GM18907 (cell line): ENCODE data around the gene DUSP15.
"Not testable (repeated sequence)": the region's sequence is repeated elsewhere in the genome, so short reads cannot be mapped to it uniquely, and the experiment has no call there.

ENCODE experiments used
- ATAC-seq: cut with Tn5 transposase; IDR thresholded peaks from one replicate; pipeline ENCODE4 v1.9.1; 2021; ENCODE audit warnings: mild to moderate bottlenecking, moderate library complexity; ENCODE audit not compliant: unreplicated experiment

DUSP15 gene

DNA sequence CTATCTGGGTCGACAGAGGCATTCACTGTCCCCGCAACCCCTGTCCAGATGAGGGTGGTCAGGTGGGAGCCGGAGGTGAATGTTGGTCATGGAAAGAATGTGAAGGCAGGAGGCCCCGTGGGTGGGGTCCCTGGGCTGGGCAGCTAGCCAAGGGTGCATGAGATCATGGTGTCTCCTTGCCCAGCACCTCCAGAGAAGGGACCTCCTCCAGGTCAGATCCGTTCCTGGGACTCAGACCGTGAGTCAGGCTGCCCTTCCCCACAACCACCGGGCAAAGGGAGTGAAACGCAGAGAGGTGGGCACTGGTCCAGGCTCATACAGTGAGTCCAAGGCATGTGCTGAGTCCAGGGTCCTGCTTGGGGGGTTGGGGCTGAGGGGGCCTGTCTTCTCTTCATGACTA, 28.4 kb downstream of the DUSP15 start:
- ATAC-seq = no peak

DNA sequence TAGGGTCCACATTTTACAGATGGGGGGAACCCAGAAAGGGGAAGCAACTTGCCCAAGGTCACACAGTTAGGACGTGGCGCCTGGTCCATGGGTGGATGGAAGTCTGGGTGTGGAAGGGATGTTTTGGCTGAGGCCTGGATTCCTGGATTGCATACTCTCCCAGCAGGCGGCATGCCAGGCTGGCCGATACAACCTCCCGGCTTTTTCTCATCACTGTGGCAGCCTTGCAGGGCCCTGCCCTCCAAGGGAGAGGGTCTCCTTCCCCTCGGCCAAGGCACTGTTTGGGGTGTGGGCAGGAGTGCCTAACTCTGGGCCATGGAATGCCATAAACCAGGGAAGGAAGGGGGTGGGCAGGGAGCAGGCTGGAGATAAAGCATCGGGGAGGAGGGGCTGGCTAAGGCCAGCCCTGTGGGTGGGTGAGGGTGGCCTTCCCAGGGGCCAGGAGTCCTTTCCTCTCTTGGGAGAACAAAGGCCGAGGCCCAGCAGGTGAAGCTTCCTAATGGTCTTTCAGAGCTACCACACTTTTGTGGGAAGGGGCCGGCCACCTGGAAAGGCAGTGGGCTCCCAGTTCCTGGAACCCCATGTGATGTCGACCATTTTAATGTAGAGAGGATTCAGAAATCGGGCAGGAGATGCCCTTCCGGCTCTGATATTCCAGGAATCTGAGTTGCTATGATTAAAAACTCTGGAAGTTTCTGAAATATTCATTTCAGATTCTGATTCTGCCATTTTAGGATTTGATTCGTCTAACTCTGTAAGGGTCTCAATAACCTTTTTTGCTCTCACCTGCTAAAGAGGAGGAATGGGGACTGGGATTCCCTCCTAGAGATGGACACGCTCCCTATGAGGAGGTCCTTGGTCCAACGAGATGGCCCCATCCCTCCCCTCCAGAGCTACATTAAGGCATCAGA, 29.2 kb downstream of the DUSP15 start:
- ATAC-seq = no peak

DNA sequence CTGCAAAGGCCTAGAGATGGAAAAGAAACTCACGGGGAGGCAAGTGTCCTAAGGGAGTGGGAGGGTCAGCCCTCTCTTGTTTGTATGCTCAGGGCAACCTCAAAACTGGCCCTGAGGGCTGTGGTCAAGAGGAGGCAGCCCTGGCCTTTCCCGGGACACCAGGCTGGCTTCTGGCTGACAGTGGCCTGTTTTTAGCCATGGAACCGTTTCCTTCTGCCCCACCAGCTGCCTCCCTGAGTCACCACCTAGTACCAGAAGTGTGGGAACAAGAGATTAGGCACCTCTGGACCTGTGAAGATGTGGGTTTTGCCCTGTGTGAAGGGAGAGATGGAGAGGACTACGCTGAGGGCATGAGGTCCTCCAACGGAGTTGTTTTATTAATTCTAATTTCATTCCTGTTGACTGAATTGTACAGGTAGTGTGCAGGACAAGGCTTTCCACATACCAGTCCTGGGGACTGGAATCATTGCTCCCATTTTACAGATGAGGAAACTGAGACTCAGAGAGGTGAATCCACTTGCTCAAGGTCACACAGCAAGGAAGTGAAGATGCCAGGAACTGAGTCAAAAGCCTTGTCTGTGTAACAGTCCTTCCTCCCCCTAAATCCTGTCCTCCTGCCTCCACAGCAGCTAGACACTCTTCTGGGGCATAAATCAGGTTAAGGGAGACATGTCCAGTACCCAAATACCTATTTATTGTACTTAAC, 30.4 kb downstream of the DUSP15 start:
- no peak for ATAC-seq

DNA sequence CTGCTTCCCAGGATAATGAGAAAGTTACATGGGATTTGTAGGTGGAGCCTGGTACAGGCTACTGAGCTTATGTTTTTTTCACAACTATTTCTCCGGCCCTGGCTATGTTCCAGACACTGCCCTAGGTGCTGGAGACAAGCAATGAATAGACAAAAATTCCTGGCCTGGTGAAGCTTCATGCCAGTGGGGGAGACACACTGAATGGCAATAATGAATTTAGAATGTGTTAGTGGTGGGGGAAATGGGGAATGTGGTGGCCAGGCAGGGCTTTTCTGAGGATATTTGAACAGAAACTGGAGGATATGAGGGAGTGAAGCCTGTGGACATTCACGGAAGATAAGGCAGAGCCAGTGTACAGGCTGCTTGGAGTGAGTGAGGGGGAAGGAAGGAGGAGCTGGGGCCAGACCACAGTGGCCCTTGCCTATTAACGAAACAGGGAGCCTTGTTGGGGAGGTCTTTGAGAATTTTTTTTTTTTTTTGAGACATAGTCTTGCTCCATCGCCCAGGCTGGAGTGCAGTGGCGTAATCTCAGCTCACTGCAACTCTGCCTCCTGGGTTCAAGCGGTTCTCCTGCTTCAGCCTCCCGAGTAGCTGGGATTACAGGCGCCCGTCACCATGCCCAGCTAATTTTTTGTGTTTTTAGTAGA, 31.6 kb downstream of the DUSP15 start:
- no peak for ATAC-seq

DNA sequence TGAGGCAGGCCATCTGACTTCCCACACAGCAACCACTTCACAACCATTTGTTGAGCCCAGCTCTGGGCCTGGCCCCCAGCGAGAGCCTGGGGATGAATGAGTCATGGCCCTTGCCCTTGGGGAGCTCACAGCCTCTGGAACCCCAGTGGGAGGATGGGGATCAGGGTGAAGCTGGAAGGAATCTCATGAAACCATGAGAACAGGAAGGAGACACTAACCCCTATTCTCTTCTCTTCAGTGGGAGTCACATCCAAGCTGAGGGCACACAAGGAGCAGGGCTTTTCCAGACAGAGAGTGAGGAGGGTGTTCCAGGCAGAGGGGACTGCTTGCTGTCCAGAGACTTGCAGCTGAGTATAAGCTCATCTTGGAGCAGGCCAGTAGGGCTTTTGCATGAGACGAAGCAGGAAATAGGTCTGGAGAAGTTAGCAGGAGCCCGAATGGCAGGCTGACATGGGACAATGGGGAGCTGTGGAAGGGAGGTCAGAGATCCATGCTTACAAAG, 32.4 kb downstream of the DUSP15 start:
- ATAC-seq = no peak

DNA sequence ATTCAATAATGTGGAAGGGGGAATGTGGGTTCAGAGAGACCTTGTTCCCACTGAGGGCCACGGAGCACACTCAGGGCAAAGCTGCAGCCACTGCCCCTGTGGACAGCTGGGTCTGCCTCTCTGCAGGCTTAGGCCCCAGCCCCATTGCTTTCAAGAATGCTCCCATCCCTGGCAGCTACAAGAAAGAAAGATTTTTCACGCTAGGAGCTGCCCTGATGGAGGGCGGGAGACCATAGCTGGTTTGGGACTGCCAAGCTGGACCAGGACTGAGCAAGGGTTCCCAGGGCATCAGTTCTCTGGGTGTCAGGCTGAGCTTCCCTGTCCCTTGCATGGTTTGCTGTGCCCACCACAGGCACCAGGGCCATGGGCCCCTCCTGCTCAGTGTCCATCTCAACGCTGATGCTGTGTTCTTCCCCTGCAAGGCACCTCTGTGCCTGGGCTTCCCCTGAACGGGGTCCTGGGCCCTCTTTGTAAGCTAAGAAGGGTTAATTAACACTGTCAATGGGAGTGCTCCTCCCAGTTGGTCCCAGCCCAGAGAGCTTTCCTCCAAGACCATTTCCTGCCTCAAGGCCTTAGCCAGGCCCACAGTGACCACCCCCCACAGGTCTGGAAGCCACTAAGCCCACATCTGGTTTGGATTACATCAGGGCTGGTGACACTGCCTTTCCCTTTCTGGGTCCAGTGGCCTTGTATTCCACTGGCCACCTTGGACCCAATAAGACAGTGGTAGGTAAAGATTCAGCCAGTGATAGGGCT, 33.3 kb downstream of the DUSP15 start:
- ATAC-seq = no peak

DNA sequence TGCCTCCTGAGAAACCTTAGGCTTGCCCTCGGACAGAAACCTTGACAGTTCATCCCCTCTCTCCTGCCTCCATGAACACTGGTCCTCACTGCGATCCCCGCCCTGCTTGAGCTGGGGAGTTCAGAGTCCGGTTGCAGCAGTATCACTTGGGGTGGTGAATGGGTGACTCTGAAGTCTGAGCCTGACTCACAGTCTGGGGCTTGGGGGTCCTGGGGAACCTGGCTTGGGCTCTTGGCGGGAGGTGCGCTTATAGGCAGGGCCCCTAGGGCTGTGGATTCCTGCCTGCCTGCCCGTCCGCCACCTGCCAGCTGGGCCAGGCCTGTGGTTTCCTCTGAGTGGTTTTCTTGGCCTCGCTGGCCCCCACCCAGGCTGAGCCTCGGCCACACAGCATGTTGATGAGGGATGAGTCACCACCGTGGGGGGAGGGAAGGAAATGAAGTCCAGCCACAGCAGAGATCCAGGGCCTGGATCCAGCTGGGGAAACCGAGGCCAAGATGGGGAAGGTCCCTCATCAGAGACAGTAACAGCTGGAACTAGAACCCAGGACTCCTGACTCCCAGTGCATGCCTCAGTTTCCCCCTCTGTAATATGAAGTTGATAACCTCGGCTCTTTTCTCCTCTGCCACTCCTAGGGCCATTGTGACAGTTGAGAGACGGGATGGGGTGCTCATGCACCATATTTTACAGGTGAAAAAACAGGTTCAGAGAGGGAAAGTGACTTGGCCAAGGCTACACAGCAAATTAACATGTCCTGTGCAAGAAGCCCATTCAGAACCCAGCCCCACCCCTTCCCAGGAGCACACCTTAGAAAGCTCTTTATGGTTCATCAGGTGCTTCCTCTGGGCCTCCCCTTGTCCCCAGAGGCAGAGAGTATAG, 34.1 kb downstream of the DUSP15 start:
- peak; percentile 90 for ATAC-seq

DNA sequence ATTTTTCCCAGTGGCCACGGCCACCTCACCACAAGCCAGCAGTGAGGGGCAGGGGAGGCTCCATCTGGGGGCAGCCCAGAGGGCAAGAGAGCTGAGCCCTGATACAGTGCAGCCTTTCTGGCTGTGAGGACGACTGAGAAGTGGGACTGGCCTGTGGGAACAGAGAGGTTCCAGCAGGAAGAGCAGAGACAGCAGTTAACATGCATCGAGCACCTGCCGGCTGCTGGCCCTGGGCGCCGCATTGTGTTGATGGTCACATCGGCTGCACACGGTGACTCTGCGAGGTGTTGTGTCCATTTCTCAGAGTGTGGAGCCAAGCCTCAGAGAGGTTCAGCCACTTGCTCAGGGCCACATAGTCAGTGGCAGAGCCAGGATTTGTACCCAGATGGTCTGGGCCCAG, 34.8 kb downstream of the DUSP15 start:
- ATAC-seq = peak; percentile 12

DNA sequence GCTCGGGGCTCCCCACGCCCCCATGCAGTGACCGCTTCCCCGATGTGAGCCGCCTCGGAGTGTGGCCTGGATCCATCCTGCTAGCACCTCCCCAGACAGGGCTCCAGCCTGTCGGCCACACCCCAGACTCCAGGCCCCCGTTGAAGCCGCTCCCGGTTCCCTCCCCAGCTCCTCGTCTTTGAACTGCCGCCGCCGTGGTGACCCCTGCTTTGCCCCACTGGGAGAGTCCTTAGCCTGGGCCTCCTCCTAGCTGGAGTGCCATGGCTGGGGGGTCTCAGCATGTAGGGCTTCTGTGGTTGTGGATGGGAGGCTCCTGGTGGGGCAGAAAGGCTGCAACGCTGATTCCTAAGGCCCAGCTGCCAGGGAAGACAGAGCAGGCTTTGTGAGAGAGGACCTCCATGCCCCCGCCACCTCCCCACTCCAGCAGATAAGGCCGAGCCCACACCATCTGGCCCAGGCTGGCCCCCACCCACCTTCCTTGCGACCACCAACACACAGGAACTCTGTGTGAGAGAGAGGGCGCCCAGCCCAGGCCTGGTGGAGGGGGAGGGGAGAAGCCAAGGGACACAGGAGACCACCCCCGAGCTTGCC, 36.3 kb downstream of the DUSP15 start:
- no peak for ATAC-seq

DNA sequence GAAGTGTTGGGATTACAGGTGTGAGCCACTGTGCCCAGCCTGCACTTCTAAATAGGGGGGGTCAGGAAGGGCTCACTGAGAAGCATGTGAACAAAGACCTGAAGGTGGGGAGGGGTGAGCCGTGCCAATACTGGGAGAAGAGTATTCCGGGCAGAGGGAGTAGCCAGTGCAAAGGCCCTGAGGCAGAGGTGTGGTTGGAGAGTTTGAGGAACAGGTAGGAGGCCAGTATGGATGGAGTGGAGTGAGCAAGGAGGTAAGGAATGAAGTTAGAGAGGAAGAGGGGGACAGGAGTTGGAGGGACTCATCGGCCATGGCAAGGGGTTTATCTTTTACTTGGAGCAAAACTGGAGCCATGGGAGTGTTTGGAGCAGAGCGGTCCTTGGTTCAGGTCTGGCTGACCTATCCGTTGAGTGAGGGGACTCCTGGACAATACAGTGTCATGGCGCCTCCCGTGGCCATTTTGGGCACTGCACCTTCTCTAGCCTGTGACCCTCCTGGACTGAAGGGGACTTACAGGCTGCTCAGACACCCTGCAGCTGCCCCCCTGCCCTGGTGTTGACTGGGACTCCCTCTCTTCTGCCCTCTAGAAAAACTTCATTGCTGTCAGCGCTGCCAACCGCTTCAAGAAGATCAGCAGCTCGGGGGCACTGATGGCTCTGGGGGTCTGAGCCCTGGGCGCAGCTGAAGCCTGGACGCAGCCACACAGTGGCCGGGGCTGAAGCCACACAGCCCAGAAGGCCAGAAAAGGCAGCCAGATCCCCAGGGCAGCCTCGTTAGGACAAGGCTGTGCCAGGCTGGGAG, 37.0 kb downstream of the DUSP15 start:
- ATAC-seq = no peak

DNA sequence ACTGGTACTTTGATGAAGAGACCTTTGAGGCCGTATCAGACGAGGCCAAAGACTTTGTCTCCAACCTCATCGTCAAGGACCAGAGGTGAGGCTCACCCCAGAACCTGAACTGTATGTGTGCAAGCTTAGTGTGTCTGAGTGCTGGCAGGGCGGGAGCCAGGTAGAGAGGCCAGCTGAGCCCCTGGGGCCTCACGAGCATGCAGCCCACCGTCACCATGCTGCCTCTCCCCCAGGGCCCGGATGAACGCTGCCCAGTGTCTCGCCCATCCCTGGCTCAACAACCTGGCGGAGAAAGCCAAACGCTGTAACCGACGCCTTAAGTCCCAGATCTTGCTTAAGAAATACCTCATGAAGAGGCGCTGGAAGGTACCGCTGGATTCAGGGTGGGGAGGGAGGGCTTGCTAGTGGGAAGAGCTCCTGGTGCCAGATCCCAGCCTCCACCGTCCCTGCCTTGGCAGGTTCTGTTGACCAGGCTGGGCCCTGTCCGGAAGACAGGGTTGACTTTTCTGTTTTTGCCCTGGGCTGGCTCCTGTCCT, 38.5 kb downstream of the DUSP15 start:
- ATAC-seq = no peak

DNA sequence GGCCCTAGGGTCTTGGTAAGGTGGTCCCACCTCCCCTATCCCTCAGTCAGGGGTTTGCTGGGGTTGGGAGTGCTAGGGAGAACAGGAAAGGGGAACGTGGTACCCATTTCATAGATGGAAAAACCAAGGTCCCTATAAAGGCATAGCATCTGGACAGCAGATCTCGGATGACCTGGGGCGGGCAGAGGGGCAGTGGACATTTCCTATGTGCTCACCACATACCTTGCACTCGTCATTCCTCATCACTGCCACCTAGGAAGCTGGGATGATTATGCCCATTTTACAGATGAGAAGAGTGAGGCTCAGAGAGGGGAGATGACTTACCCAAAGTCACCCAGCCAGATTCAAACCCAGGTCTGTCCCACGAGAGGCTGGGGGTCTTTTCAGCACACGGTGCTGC, 39.1 kb downstream of the DUSP15 start:
- ATAC-seq = no peak

DNA sequence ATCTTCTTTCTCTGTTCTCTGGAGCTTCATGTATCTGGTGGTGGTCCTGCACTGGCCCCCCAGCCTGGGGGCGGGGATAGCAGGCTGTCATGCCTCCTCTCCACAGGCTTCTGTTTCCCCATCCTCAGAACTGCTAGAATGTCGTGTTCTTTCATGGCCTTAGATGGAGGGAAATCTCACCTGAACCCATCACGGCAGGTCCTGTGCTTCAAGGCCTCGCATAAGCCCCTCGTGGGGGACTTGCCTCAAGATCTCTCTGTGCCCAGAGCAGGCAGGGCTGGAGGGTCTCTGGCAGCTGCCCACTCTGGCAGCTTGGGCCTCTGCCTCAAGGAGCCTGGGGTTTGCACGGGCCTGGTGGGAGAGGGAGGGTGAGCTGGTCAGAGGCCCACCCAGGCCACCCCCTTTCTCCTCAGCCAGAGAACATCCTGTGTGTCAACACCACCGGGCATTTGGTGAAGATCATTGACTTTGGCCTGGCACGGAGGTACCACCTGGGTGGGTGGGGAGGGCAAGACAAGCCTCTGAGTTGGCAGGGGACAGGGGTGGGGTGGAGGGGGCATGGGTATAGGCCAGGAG, 39.8 kb downstream of the DUSP15 start:
- ATAC-seq = no peak

DNA sequence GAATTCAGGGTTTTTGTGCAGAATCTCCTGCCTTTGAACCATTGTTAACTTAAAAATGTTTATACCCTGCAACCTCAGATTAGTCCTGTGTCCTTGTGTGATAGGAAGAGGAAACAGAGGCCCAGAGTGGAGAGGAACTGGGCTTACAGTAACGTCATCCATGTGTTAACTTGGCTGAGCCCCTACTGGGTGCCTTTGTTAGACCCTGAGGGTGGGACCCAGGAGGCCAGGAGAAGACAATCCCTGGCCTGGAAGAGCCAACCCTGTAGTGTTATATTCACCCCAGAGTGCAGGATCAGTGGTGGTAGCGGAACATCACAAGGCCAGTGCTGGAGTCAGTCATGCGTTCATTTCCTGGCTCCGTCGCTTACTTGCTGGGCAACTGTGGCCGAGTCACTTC, 40.6 kb downstream of the DUSP15 start:
- ATAC-seq = no peak

DNA sequence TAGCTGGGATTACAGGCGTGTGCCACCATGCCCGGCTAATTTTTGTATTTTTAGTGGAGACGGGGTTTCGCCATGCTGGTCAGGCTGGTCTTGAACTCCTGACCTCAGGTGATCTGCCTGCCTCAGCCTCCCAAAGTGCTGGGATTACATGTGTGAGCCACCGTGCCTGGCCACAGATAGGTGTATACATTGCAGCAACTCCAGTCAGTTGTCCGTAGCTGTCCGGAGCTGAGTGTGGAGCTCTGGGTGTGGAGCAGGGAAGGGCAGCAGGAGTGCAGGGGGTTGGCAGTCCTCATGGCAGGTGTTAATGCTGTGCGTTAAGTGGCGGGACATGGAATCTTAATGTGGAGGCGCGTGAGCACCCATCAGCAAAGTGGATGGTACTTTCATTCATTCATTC, 42.3 kb downstream of the DUSP15 start:
- ATAC-seq = not testable (repeated sequence)

DNA sequence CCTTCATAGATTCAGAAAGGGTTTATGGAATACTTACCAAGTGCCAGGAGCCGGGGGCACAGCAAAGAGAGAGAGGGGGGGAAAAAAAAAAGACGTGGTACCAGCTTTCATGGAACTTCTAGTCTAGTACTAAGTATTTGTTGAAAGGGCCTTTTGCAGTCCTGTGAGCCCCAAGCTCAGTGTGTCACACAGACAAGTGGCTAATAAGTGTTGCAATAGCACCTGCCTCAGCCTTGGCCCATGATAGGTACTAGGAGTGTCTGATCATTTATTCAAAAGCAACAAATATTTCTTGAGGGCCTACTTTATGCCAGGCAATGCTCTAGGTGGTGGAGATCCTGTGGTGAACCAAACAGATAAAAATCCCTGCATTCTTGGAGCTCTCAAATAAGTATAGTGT, 43.3 kb downstream of the DUSP15 start:
- no peak for ATAC-seq

DNA sequence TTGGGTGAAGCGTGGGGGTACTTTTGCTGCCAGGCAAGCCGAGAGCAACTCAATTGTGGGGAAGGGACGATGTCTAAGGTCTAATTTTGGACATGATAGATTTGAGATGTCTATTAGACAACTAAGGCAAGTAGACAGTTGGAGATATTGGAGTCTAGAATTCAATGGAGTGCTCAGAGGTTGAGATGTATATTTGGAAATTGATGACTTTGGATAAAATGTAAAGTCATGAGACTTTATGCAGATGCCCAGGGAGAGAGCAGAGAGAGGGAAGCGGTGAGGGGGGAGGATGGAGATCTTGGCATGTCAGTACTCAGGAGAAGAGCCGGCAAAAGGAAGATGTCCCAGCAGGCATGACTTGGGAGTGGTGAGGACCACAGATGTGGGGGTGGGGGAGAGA, 44.3 kb downstream of the DUSP15 start:
- ATAC-seq = no peak
